Lower leg skin (tissue), 3 donors: Measurements from ENCODE around the gene IL2RG.

ENCODE experiments used
- CTCF ChIP-seq, 3 donors: fragments of 450-650 bp; IDR thresholded peaks; one replicate each; pipeline ENCODE4 v1.5.1; 2016; ENCODE audit warnings: antibody characterized with exemption in 3 of 3, mild to moderate bottlenecking in 3 of 3, moderate library complexity in 2 of 3
- POLR2A ChIP-seq, 2 donors: fragments of 450-650 bp; IDR thresholded peaks; one replicate each; pipeline ENCODE4 v1.6.1; 2016 to 2017; ENCODE audit warnings: antibody characterized with exemption in 2 of 2, mild to moderate bottlenecking in 1 of 2, moderate library complexity in 1 of 2

DNA sequence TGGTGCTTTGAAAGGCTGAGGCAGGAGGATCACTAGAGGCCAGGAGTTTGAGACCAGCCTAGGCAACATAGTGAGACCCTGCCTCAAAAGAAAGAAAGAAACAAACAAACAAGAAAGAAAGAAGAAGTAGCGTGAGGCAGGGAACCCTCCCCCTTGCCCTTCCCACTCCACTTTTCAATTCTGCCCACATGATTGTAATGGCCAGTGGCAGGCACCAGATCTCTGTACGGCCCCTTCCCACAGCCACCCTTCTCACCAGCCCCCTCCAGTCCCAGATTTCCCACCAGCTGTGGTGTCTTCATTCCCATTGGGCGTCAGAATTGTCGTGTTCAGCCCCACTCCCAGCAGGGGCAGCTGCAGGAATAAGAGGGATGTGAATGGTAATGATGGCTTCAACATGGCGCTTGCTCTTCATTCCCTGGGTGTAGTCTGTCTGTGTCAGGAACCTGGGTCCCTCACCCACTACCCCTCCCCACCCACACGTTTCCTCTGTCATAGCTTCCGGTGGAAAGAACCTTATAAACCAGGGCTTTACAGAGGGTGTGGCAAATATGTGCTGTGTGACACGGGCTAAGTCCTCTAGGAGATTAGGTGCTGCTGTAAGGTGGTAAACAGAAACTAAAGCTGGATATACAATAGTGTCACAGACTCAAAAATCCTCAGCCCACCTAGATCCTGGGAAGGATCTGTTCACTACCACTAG lies at the start of gene IL2RG:
- TF ChIP-seq CTCF (IDR thresholded peaks at IDR 0.05) (no peak), POLR2A (IDR thresholded peaks at IDR 0.05) (no peak)
